ENCODE results near the gene GRPEL1. TPM values are rescaled to one million over a fixed set of nuclear protein-coding genes. Genes with fewer than 3 reads are reported as not detected.

Gene GRPEL1
- total and polyA plus RNA-seq, 3 experiments from 2014 or later = 54.8 to 94.5 (median 94.0) TPM

GRCh38 chr4:7052923-7053715, 14.7 kb downstream of the GRPEL1 start:
- H3K4me1 ChIP-seq (ENCODE audit: insufficient read depth, low read length) = peaks cover 10% of the 10 kb centered on the region
- DNase-seq = peak in 1 of 5 donors; percentile 43
- H3K36me3 ChIP-seq (ENCODE audit: insufficient read depth, low read length) = peaks cover 27% of the 10 kb centered on the region
- CTCF ChIA-PET = interaction anchor here (1.1 kb wide), 1 partner anchor 12 kb away, joined by 3 read pairs; no protein-coding TSS in a partner anchor
- Mint-ChIP-seq H3K4me3 (no peak overlapping the region), H3K9me3 (no peaks in the 10 kb centered on the region), H3K27me3 (no peaks in the 10 kb centered on the region), H3K4me1 (peaks cover 13 to 41% (median 26%) of the 10 kb centered on the region in 3 donors), H3K27ac (peak overlapping the region in 4 of 8 donors; percentile 41 to 78 (median 54)), H3K36me3 (peaks cover 5 to 65% (median 5%) of the 10 kb centered on the region in 3 donors)
- H3K4me3 ChIP-seq (ENCODE audit: low read length) = no peak overlapping the region
- POLR2A ChIA-PET = interaction anchor here (1.2 kb wide), 1 partner anchor 14 kb away, joined by 4 read pairs; the partner anchor contains the start of gene GRPEL1
- no peaks in the 10 kb centered on the region for H3K27me3 ChIP-seq (ENCODE audit: insufficient read depth, low read length, poor library complexity, severe bottlenecking)
- H3K27ac ChIP-seq (ENCODE audit: low read depth, low read length) = no peak overlapping the region
- H3K9me3 ChIP-seq (ENCODE audit: low read length) = no peaks in the 10 kb centered on the region

DNA sequence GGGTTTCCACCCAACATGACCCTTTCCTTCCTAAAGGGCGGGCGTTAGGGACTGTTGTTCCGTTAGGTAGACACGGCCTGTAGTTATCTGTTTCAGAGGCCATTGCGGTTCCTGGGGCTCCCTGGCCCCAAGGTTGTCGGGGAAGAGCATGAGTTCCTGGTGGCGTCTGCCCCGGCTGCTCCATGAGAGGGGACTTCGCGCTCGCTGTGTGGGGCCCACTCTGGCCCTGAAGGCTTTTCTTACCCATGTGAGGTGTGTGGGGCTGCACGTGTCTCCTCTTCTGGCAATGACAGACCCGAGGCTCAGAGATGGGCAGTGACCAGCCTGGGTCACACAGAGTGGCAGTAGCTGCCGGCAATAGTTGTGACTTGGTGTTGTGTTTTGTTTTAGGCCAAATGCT, 15.6 kb downstream of the GRPEL1 start:
- H3K27ac ChIP-seq (ENCODE audit: low read depth, low read length) = no peak overlapping the region
- H3K4me3 ChIP-seq (ENCODE audit: low read length) = no peak overlapping the region
- peak in 1 of 5 donors; percentile 16 for DNase-seq
- peaks cover 27% of the 10 kb centered on the region for H3K36me3 ChIP-seq (ENCODE audit: insufficient read depth, low read length)
- peaks cover 17% of the 10 kb centered on the region for H3K4me1 ChIP-seq (ENCODE audit: insufficient read depth, low read length)
- Mint-ChIP-seq H3K36me3 (peaks cover 5 to 63% (median 6%) of the 10 kb centered on the region in 3 donors), H3K27ac (peak overlapping the region in 2 of 8 donors; percentile 27 to 54), H3K4me3 (no peak overlapping the region), H3K9me3 (no peaks in the 10 kb centered on the region), H3K4me1 (peaks cover 18 to 49% (median 33%) of the 10 kb centered on the region in 3 donors), H3K27me3 (no peaks in the 10 kb centered on the region)
- no peaks in the 10 kb centered on the region for H3K27me3 ChIP-seq (ENCODE audit: insufficient read depth, low read length, poor library complexity, severe bottlenecking)
- POLR2A ChIA-PET = interaction anchor here (1.2 kb wide), 1 partner anchor 15 kb away, joined by 4 read pairs; the partner anchor contains the start of gene GRPEL1
- no peaks in the 10 kb centered on the region for H3K9me3 ChIP-seq (ENCODE audit: low read length)
- CTCF ChIA-PET = interaction anchor here (1.1 kb wide), 1 partner anchor 13 kb away, joined by 3 read pairs; no protein-coding TSS in a partner anchor

DNA sequence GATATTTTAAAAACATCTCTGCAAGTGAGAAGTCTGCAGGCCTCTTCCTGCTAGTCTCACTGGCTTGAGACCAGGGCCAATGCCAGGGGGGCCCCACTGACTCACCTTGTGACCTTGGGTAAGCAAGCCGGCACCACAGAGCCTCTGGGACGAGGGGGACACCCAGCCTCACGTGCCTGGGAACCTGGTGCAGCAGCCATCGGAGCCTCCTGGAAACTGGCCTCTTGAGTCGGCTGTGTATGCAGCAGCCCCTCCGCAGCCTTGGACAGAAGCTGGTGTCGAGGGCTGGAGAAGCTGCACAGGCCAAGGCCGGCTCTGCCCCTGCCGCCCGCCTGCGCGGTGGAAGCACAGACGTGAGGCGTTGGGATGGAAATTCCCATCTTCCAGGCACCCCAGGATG, 16.0 kb downstream of the GRPEL1 start:
- ChIA-PET CTCF (interaction anchor here (2.8 kb wide), 1 partner anchor 19 kb away, joined by 12 read pairs; no protein-coding TSS in a partner anchor), POLR2A (interaction anchor here (1.2 kb wide), 1 partner anchor 16 kb away, joined by 4 read pairs; the partner anchor contains the start of gene GRPEL1)
- H3K9me3 ChIP-seq (ENCODE audit: low read length) = no peaks in the 10 kb centered on the region
- peak in 1 of 5 donors; percentile 42 for DNase-seq
- H3K4me3 Mint-ChIP-seq = no peak overlapping the region
- H3K9me3 Mint-ChIP-seq = no peaks in the 10 kb centered on the region
- no peak overlapping the region for H3K27ac ChIP-seq (ENCODE audit: low read depth, low read length)
- H3K27me3 Mint-ChIP-seq = no peaks in the 10 kb centered on the region
- peak overlapping the region in 1 of 8 donors; percentile 27 for H3K27ac Mint-ChIP-seq
- no peaks in the 10 kb centered on the region for H3K27me3 ChIP-seq (ENCODE audit: insufficient read depth, low read length, poor library complexity, severe bottlenecking)
- H3K36me3 ChIP-seq (ENCODE audit: insufficient read depth, low read length) = peaks cover 27% of the 10 kb centered on the region
- H3K36me3 Mint-ChIP-seq = peaks cover 5 to 66% (median 6%) of the 10 kb centered on the region in 3 donors
- peaks cover 22% of the 10 kb centered on the region for H3K4me1 ChIP-seq (ENCODE audit: insufficient read depth, low read length)
- H3K4me1 Mint-ChIP-seq = peaks cover 22 to 53% (median 37%) of the 10 kb centered on the region in 3 donors
- H3K4me3 ChIP-seq (ENCODE audit: low read length) = no peak overlapping the region

DNA sequence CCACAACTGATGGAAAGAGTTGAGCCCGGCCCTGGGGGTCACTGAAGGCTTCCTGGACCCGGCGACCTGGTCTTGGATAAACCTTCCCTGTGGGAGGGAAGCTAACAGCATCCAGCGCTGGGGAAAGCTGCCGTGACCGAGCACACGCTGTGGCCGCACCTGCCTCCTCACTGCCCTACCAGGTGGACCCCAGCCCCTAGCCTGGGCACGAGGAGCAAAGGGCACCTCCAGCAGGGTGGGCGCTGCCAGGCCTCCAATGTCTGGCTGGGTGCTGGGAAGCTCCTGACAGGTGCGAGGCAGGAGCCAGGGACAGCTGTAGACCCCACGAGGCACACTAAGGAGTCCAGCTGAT, 16.7 kb downstream of the GRPEL1 start:
- Histone ChIP-seq H3K4me1 (ENCODE audit: insufficient read depth, low read length) (peaks cover 29% of the 10 kb centered on the region), H3K27me3 (ENCODE audit: insufficient read depth, low read length, poor library complexity, severe bottlenecking) (no peaks in the 10 kb centered on the region), H3K36me3 (ENCODE audit: insufficient read depth, low read length) (peaks cover 25% of the 10 kb centered on the region), H3K4me3 (ENCODE audit: low read length) (no peak overlapping the region), H3K27ac (ENCODE audit: low read depth, low read length) (no peak overlapping the region), H3K9me3 (ENCODE audit: low read length) (no peaks in the 10 kb centered on the region)
- peaks cover 5 to 66% (median 6%) of the 10 kb centered on the region in 3 donors for H3K36me3 Mint-ChIP-seq
- no peak overlapping the region for H3K4me3 Mint-ChIP-seq
- CTCF ChIA-PET = interaction anchor here (2.8 kb wide), 1 partner anchor 20 kb away, joined by 12 read pairs; no protein-coding TSS in a partner anchor
- H3K9me3 Mint-ChIP-seq = no peaks in the 10 kb centered on the region
- no peak overlapping the region for H3K27ac Mint-ChIP-seq
- peak in 1 of 5 donors; percentile 15 for DNase-seq
- POLR2A ChIA-PET = no interaction called here
- no peaks in the 10 kb centered on the region for H3K27me3 Mint-ChIP-seq
- peaks cover 30 to 61% (median 45%) of the 10 kb centered on the region in 3 donors for H3K4me1 Mint-ChIP-seq

- Mint-ChIP-seq H3K4me1 (peaks cover 35 to 66% (median 50%) of the 10 kb centered on the region in 3 donors), H3K9me3 (no peaks in the 10 kb centered on the region), H3K36me3 (peaks cover 5 to 63% (median 6%) of the 10 kb centered on the region in 3 donors), H3K27me3 (no peaks in the 10 kb centered on the region), H3K4me3 (no peak overlapping the region), H3K27ac (peak overlapping the region in 1 of 8 donors; percentile 58)
- H3K4me1 ChIP-seq (ENCODE audit: insufficient read depth, low read length) = peaks cover 34% of the 10 kb centered on the region
- peak in 1 of 5 donors; percentile 39 for DNase-seq
- no peak overlapping the region for H3K4me3 ChIP-seq (ENCODE audit: low read length)
- H3K36me3 ChIP-seq (ENCODE audit: insufficient read depth, low read length) = peaks cover 20% of the 10 kb centered on the region
- ChIA-PET POLR2A (no interaction called here), CTCF (interaction anchor here (0.6 to 2.8 kb wide), 2 partner anchors 12 to 20 kb away, joined by 3 to 12 read pairs; no protein-coding TSS in a partner anchor)
- H3K27ac ChIP-seq (ENCODE audit: low read depth, low read length) = no peak overlapping the region
- no peaks in the 10 kb centered on the region for H3K9me3 ChIP-seq (ENCODE audit: low read length)
- no peaks in the 10 kb centered on the region for H3K27me3 ChIP-seq (ENCODE audit: insufficient read depth, low read length, poor library complexity, severe bottlenecking)
Observed at GRCh38 chr4:7050481-7051143, 17.3 kb downstream of the GRPEL1 start.

DNA sequence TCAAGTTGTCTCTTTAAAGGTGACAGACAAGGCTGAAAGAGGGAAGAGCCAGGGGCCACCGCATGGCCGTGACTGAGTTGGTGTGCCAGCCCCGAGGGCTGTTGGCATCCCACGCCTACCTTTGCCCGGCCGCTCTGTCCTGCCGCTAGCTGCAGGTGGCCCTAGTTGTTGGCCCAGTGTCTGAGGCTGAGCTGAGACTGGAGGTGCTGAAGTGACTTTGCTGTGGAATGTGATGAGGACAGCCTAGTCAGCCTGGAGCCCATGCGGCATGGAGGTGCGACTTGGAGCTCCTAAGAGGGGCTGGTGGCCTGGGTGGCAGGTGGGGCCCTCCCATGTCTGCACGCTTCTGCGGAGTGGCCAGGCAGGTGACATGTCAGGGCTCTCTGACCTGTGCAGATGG, 18.1 kb downstream of the GRPEL1 start:
- Histone ChIP-seq H3K27me3 (ENCODE audit: insufficient read depth, low read length, poor library complexity, severe bottlenecking) (no peaks in the 10 kb centered on the region), H3K27ac (ENCODE audit: low read depth, low read length) (no peak overlapping the region), H3K4me1 (ENCODE audit: insufficient read depth, low read length) (peaks cover 43% of the 10 kb centered on the region), H3K9me3 (ENCODE audit: low read length) (no peaks in the 10 kb centered on the region), H3K4me3 (ENCODE audit: low read length) (no peak overlapping the region), H3K36me3 (ENCODE audit: insufficient read depth, low read length) (peaks cover 12% of the 10 kb centered on the region)
- ChIA-PET CTCF (interaction anchor here (2.8 kb wide), 1 partner anchor 21 kb away, joined by 12 read pairs; no protein-coding TSS in a partner anchor), POLR2A (no interaction called here)
- H3K27ac Mint-ChIP-seq = no peak overlapping the region
- H3K9me3 Mint-ChIP-seq = no peaks in the 10 kb centered on the region
- peaks cover 44 to 75% (median 59%) of the 10 kb centered on the region in 3 donors for H3K4me1 Mint-ChIP-seq
- peak in 1 of 5 donors; percentile 30 for DNase-seq
- no peak overlapping the region for H3K4me3 Mint-ChIP-seq
- H3K36me3 Mint-ChIP-seq = peaks cover 5 to 63% (median 6%) of the 10 kb centered on the region in 3 donors
- H3K27me3 Mint-ChIP-seq = no peaks in the 10 kb centered on the region

- H3K4me1 ChIP-seq (ENCODE audit: insufficient read depth, low read length) = peaks cover 48% of the 10 kb centered on the region
- no peaks in the 10 kb centered on the region for H3K9me3 ChIP-seq (ENCODE audit: low read length)
- Mint-ChIP-seq H3K4me1 (peaks cover 48 to 77% (median 61%) of the 10 kb centered on the region in 3 donors), H3K4me3 (no peak overlapping the region), H3K27ac (peak overlapping the region in 2 of 8 donors; percentile 54 to 60), H3K36me3 (peaks cover 2 to 63% (median 4%) of the 10 kb centered on the region in 3 donors), H3K9me3 (no peaks in the 10 kb centered on the region), H3K27me3 (no peaks in the 10 kb centered on the region)
- ChIA-PET CTCF (interaction anchor here (2.8 kb wide), 1 partner anchor 21 kb away, joined by 12 read pairs; no protein-coding TSS in a partner anchor), POLR2A (no interaction called here)
- peak in 1 of 5 donors; percentile 23 for DNase-seq
- H3K36me3 ChIP-seq (ENCODE audit: insufficient read depth, low read length) = peaks cover 7% of the 10 kb centered on the region
- H3K27ac ChIP-seq (ENCODE audit: low read depth, low read length) = no peak overlapping the region
- no peak overlapping the region for H3K4me3 ChIP-seq (ENCODE audit: low read length)
- no peaks in the 10 kb centered on the region for H3K27me3 ChIP-seq (ENCODE audit: insufficient read depth, low read length, poor library complexity, severe bottlenecking)
Observed at GRCh38 chr4:7049295-7049694, 18.6 kb downstream of the GRPEL1 start.
